Suprapubic skin (tissue), 3 donors: ENCODE results near the gene HCN4.

Experiments used
- CTCF ChIP-seq, 2 donors: fragments of 200-600 bp in 1 of 2; fragments of 450-650 bp in 1 of 2; sonication (generic) in 1 of 2; IDR thresholded peaks; one replicate each; pipeline ENCODE4 v1.5.1; 2016 to 2019; ENCODE audit warnings: antibody characterized with exemption in 2 of 2, mild to moderate bottlenecking in 1 of 2, moderate library complexity in 1 of 2
- EP300 ChIP-seq: sonication (generic); formaldehyde crosslinking; IDR thresholded peaks from one replicate; pipeline ENCODE4 v1.6.1; 2017; ENCODE audit warnings: antibody characterized with exemption

GRCh38 chr15:73333001-73333400 is 35.8 kb downstream of the HCN4 start:
- TF ChIP-seq CTCF (IDR thresholded peaks at IDR 0.05) (no peak), EP300 (no peak)
